ENCODE results near the gene TSTD2. TPM values are rescaled to one million over a fixed set of nuclear protein-coding genes. Genes with fewer than 3 reads are reported as not detected.

The TSTD2 gene
- total RNA-seq, 1 experiment from 2014 or later = 14.6 TPM

DNA sequence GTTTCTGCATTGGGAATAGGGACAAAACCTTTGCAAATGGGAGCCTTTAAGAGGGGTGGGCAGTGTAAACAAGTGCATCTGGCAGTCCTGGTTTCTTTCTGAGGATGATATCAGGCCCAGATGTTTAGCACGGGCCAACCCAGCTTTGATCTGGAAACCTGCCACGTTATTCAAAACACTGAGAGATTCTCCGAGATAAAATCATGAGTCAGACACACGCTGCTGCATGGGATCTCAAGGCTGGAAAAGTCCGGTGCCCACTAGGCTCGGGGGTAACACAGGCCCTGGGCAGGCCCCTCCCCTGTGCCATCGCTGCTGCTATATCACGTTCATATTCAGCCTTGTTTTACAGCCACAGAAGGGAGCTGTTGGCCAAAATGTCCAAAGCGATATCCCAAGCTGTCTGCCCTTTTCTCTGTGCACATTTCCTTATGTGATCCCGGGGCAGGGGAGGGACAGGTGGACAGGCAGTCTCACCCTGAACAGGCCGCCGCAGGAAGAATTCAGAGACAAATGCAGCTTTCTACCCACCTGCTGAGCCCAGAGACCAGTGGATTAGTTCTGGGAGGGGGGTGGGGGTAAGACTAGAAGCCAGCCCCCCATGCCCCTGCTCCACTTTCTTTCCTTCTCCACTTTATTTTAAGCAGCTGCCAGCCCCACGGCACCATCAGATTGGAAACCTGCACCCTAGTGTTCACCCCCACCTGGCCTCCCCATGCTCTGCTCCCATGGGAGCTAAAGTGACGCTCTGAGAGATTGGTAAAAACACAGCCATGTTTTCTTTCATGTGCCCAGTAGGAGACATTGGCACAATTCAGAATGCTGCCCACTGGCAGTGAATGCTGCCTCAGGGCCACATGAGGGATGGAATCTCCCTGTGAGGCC, 68.6 kb downstream of the TSTD2 start:
- peak; percentile 18 for DNase-seq (ENCODE audit: low read depth)

GRCh38 chr9:97563458-97564135, 69.6 kb downstream of the TSTD2 start:
- no peak for DNase-seq (ENCODE audit: low read depth)

- no peak for DNase-seq (ENCODE audit: low read depth)
Measured at GRCh38 chr9:97562542-97562941, 70.6 kb downstream of the TSTD2 start.

DNA sequence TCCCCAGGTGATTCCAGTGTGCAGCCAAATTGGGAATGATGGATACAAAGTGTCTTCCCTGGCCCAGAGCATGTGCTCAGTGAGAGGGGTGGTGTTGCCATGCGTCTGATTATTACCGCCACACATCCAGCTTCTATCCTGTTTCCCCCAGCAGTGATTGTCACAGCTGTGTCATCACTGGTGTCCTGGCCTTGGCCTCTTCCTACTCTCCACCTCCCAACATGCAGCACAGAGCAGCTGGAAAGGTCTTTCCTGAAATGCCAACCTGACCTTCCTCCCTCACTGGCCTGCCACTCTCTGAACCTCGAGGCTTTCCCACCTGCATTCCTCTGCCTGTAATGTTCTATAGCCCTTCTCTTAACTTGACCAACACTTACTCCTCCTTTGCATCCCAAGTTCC, 71.7 kb downstream of the TSTD2 start:
- DNase-seq (ENCODE audit: low read depth) = no peak

- DNase-seq (ENCODE audit: low read depth) = no peak
Measured at GRCh38 chr9:97560851-97561250, 72.3 kb downstream of the TSTD2 start.

DNA sequence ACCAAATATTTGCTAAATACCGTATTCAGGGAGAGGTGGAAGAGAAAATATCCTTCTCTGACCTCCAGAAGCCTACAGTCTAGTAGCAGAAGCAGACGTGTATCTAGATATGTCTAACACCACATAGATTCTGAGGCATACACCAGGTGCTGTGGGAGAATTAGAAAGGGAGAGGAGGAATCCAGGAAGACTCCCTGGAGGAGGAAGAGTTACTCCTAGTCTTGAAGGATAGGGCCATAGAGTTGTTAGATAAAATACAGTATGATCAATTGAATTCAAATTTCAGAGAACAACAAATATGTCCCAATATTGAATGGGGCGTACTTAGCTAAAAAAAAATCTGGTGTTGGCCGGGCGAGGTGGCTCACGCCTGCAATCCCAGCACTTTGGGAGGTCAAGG, 73.0 kb downstream of the TSTD2 start:
- no peak for DNase-seq (ENCODE audit: low read depth)

DNA sequence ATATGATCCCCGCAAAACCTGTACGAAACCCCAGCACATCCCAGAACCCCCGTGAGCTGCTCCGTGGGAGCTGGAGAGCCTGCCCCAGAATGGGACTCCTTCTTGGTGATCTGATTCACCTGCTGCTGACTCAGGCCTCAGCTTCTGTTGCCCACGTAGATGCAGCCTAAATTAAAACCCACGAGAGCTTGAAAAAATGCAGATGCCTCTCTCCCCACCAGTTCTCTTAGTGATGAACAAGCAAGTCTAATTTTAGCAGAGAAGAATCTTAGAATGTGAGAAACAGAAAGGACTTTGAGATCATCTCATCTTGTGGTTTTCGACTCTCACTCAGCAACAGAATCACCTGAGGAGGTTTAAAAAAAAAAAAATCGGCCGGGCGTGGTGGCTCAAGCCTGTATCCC, 74.1 kb downstream of the TSTD2 start:
- no peak for DNase-seq (ENCODE audit: low read depth)

DNA sequence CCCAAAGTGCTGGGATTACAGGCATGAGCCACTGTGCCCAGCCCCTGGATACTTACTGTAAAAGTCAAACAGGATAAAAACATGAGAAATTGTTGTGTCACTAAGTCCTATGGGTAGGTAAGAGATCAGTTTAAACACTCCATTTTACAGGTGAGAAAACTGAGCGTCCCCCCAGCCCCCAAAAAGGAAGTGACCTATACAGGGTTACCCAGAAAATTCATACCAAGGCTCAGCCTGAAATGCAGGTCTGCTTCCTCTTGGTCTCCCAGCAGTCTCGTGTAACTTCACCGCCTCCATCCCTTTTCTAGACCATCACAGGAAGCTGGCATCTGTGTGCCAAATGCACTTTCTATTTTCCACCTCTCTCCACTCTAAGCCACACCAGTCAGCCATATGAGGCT, 74.5 kb downstream of the TSTD2 start:
- no peak for DNase-seq (ENCODE audit: low read depth)

GRCh38 chr9:97557606-97558095, 75.5 kb downstream of the TSTD2 start:
- DNase-seq (ENCODE audit: low read depth) = no peak

DNA sequence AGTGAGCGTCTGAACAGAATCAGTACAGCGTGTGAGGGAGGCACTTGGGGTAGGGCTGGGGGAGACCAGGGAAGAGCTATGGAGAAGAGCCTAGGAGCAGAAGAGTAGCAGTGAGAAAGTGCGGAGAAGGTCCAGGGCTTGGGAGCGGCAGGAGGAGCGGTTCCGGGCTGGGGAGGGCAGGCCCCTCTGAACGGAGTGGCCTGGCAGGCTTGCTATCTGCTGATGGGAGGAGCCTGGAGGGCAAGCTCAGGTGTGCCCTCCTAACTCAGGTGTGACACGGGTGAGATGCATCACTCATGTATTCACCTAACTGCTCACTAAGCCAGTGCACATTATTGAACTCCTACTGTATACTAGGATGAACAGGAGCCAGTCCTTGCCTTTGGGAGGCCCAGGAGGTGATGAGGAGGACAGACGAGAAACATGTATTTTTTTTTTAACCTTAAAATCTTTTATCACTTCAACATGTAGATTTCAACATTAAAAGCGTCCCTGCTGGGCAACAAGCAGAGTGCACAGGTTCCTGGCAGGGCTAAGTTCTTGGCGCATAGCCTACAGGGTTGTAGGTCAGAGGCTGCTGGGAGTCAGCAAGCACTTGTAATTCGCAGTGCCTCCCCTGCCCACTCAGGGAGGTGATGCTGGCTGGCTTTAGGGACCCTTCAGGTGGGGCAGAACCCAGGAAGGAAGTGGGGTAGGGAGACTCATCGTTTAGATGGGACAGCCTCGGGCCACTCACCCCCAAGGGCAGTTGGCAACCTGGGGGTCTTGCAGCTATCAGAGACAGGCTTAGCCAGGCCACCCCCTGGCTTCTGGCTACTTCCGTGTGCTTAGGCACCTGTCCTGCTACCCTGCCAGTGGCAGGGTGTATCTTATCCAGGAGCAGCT, 76.2 kb downstream of the TSTD2 start:
- DNase-seq (ENCODE audit: low read depth) = no peak

DNA sequence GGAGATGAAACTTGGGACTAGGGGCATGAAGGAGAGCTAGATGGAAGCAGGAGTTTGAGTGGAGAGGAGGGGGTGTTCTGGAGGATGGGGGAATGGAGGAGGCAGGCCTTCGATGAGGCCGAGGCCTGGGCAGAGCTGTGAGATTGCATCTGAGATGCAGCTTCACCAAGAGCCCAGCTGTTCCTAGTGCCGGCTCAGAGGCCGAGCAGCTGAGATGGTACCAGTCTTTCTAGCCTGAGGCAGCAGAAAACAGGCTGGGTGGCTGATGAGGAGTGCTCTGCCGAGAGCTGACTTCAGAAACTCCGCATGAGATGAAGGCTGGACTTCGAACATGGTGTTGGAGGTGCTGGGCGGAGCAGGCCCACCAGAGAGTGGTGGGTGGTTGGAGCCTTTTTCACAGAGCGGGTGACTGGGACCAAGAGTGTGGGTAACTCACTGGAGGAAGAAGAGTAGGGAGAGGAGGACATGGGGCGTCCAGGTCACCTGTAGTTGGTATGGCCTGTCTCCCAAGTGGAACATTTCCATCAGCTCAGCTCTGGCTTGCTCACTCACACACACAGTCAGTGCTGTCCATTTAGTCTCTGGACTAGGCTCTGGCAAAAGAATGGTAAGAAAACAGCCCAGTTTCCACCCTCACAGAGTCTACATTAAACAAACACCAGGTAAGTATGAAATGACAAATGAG, 77.0 kb downstream of the TSTD2 start:
- DNase-seq (ENCODE audit: low read depth) = no peak

DNA sequence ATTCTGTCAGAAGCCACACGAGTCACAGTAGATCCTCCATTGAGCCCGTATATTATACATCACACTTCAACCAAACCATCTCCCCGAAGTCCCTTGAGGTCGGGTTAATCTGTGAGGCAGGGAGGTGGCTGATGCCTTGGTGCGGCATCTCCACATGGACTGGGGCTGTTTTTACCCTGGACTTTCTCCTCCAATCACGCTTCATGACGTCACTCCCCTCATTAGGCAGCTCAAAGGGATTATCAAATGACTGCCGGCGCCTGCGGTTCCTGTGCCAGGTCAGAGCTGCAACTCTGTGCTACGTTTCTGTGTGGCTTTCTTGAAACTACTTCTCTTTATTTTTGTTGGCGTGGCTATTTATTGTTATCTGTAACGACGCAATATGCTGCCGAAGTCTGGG, 78.0 kb downstream of the TSTD2 start:
- DNase-seq (ENCODE audit: low read depth) = no peak

DNA sequence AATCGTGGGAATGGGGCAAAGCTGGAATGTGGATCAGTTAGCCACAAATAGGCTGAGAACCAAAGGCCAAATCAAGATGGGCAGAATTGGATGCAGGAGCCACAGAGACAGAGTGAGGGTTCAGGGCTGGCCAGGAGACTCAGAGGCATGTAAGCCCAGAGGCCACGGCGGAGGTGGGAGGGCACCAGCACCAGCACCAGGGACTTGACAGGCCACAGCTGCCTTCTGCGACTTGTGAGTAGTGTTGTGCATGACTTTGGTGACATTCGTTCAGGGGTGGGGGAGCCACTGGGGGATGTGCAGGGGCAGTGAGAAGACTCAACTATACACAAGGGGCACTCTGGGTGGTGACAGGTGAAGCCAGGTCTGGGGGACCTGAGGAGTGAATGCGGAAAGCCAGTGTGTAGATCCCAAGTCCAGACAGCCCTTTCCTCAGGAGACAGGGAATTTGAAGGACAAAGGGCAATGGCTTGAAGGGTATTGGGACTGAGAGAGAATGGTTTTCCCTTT, 78.5 kb downstream of the TSTD2 start:
- DNase-seq (ENCODE audit: low read depth) = no peak

- DNase-seq (ENCODE audit: low read depth) = no peak
Measured at GRCh38 chr9:97553841-97554240, 79.3 kb downstream of the TSTD2 start.

- no peak for DNase-seq (ENCODE audit: low read depth)
Measured at GRCh38 chr9:97553141-97553540, 80.0 kb downstream of the TSTD2 start.

- DNase-seq (ENCODE audit: low read depth) = no peak
Measured at GRCh38 chr9:97551308-97551707, 81.9 kb downstream of the TSTD2 start.

- DNase-seq (ENCODE audit: low read depth) = no peak
Measured at GRCh38 chr9:97550386-97550785, 82.8 kb downstream of the TSTD2 start.
